CD4-positive, alpha-beta memory T cell (primary cell): ENCODE results near the gene PHAX. TPM values are rescaled to one million over a fixed set of nuclear protein-coding genes. Genes with fewer than 3 reads are reported as not detected.

ENCODE experiments used
- CTCF ChIA-PET: fragments of 350-600 bp; sonication (Branson Sonifier 250); formaldehyde crosslinking; loops from one replicate; lab custom pipeline; 2021; ENCODE audit warnings: inconsistent platforms; ENCODE audit not compliant: partially characterized antibody; lab: Charles Lee
- POLR2A ChIA-PET: fragments of 350-600 bp; sonication (Branson Sonifier 250); formaldehyde crosslinking; loops from one replicate; lab custom pipeline; 2021; ENCODE audit not compliant: partially characterized antibody; lab: Charles Lee
- DNase-seq, 5 donors: peaks; one replicate each; pipeline versions ENCODE4 v3.0.0 to v3.0.0-alpha.2; 2020 to 2022; ENCODE audit warnings: mixed read lengths in 1 of 5
- H3K27ac ChIP-seq: one replicate; pipeline ENCODE4 v1.7.0; 2013; ENCODE audit warnings: low read depth, low read length
- H3K27me3 ChIP-seq: 2 replicates; pipeline ENCODE4 v1.7.0; 2013; ENCODE audit warnings: mild to moderate bottlenecking, low read length, moderate library complexity; ENCODE audit not compliant: insufficient read depth
- H3K36me3 ChIP-seq: 2 replicates; pipeline ENCODE4 v1.7.0; 2013; ENCODE audit warnings: mild to moderate bottlenecking, low read length, moderate library complexity; ENCODE audit not compliant: insufficient read depth
- H3K4me1 ChIP-seq: 2 replicates; pipeline ENCODE4 v1.7.0; 2013; ENCODE audit warnings: mild to moderate bottlenecking, low read length, moderate library complexity; ENCODE audit not compliant: insufficient read depth
- H3K4me3 ChIP-seq, 2 donors: one replicate each; pipeline ENCODE4 v1.7.0; 2013; ENCODE audit warnings: low read length in 2 of 2, mild to moderate bottlenecking in 1 of 2
- H3K9me3 ChIP-seq, 2 donors: one replicate each; pipeline ENCODE4 v1.7.0; 2013; ENCODE audit warnings: low read length in 2 of 2, control low read depth in 1 of 2; ENCODE audit not compliant: control insufficient read depth in 1 of 2
- H3K27ac Mint-ChIP-seq, 7 donors: one replicate each; pipeline ENCODE4 v1.8.0; 2020 to 2021; ENCODE audit warnings: mixed read lengths in 7 of 7, mild to moderate bottlenecking in 6 of 7, inconsistent platforms in 3 of 7, moderate library complexity in 3 of 7
- H3K27me3 Mint-ChIP-seq, 2 donors: one replicate each; pipeline ENCODE4 v1.8.0; 2020 to 2021; ENCODE audit warnings: mixed read lengths in 2 of 2
- H3K36me3 Mint-ChIP-seq, 2 donors: one replicate each; pipeline ENCODE4 v1.8.0; 2020 to 2021; ENCODE audit warnings: mixed read lengths in 2 of 2, inconsistent platforms in 1 of 2, mild to moderate bottlenecking in 1 of 2
- H3K4me1 Mint-ChIP-seq, 4 donors: one replicate each; pipeline ENCODE4 v1.8.0; 2020 to 2021; ENCODE audit warnings: mixed read lengths in 4 of 4, mild to moderate bottlenecking in 1 of 4
- H3K4me3 Mint-ChIP-seq, 8 donors: one replicate each; pipeline ENCODE4 v1.8.0; 2020 to 2021; ENCODE audit warnings: mixed read lengths in 8 of 8, mild to moderate bottlenecking in 7 of 8, moderate library complexity in 6 of 8, inconsistent platforms in 3 of 8
- H3K9me3 Mint-ChIP-seq, 8 donors: one replicate each; pipeline ENCODE4 v1.8.0; 2020 to 2021; ENCODE audit warnings: mixed read lengths in 8 of 8, mild to moderate bottlenecking in 5 of 8, inconsistent platforms in 3 of 8, moderate library complexity in 1 of 8
- intact Hi-C: fragments of 100-400 bp; cut with micrococcal nuclease; formaldehyde crosslinking; loops from one replicate; pipeline ENCODE4 v1.15.1; 2023
- polyA plus RNA-seq, 2 donors: library from polyadenylated mRNA; unstranded; fragments of 300-500 nt; fragmentation: Illumina TruSeq; gene quantifications; one replicate each; pipeline ENCODE4 v1.2.3, GENCODE V29; 2021
- total RNA-seq, 2 experiments: library from RNA; stranded (reverse); gene quantifications; one replicate each; pipeline ENCODE4 v1.2.3, GENCODE V29; 2021

PHAX gene
- total and polyA plus RNA-seq, 4 experiments from 2014 or later, result 41.2 to 112 (median 51.7) TPM

DNA sequence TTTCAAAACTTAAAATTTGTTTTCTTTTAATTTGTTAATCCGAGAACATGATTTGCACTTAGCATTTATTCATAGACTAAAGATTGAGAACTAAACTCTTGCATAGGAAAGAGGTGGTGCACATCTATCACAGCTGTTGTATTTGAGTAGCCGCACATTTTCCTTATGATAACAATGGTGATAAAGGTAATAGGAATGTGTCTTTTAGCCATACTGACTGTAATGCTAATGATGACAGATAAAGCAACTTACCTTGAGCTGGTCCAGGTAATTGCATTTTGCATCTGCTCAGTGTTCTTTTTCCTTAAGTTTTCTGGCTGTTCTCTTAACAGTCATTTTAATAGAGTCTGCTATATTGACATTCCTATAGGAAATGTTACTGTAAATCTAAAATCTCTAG lies 19.0 kb downstream of the PHAX start:
- intact Hi-C loops, result no loop called here
- POLR2A ChIA-PET, result interaction anchor here (1.4 kb wide), 1 partner anchor 9 kb away, joined by 3 read pairs; no protein-coding TSS in a partner anchor

DNA sequence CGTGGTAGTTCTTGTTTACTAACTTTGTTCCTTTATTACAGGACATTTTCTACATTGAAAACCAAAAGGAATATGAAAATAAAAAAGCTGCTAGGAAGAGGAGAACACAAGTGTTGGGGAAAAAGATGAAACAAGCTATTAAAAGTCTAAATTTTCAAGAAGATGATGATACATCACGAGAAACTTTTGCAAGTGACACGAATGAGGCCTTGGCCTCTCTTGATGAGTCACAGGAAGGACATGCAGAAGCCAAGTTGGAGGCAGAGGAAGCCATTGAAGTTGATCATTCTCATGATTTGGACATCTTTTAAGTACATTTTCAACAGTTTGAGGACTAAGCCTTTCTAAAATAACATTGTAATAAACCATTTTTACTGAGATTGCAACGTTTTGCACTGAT lies 23.8 kb downstream of the PHAX start:
- H3K4me1 Mint-ChIP-seq, result peaks cover 0 to 2% (median 0%) of the 10 kb centered on the region in 4 donors
- Histone ChIP-seq H3K4me3 (no peak overlapping the region), H3K27ac (no peak overlapping the region), H3K36me3 (peaks cover 18% of the 10 kb centered on the region), H3K4me1 (no peaks in the 10 kb centered on the region), H3K9me3 (no peaks in the 10 kb centered on the region), H3K27me3 (no peaks in the 10 kb centered on the region)
- H3K27me3 Mint-ChIP-seq, result no peaks in the 10 kb centered on the region
- ChIA-PET CTCF (interaction anchor here (1.2 kb wide), 1 partner anchor 24 kb away, joined by 3 read pairs; no protein-coding TSS in a partner anchor), POLR2A (no interaction called here)
- no peaks in the 10 kb centered on the region for H3K9me3 Mint-ChIP-seq
- no peak overlapping the region for H3K4me3 Mint-ChIP-seq
- no peak overlapping the region for H3K27ac Mint-ChIP-seq
- DNase-seq, result no peak
- intact Hi-C loops, result no loop called here
- peaks cover 15 to 53% of the 10 kb centered on the region in 2 donors for H3K36me3 Mint-ChIP-seq

More for the DNA sequence above, 19.0 kb downstream of the PHAX start:
- Mint-ChIP-seq H3K4me1 (peaks cover 0 to 8% (median under 1%) of the 10 kb centered on the region in 4 donors), H3K9me3 (no peaks in the 10 kb centered on the region), H3K27ac (peak overlapping the region in 1 of 7 donors; percentile 36), H3K36me3 (peaks cover 14 to 68% of the 10 kb centered on the region in 2 donors), H3K27me3 (no peaks in the 10 kb centered on the region), H3K4me3 (no peak overlapping the region)
- no peak overlapping the region for H3K4me3 ChIP-seq
- DNase-seq, result no peak
- H3K9me3 ChIP-seq, result no peaks in the 10 kb centered on the region
- no peaks in the 10 kb centered on the region for H3K4me1 ChIP-seq
- peaks cover 19% of the 10 kb centered on the region for H3K36me3 ChIP-seq
- no peaks in the 10 kb centered on the region for H3K27me3 ChIP-seq
- CTCF ChIA-PET, result no interaction called here
- no peak overlapping the region for H3K27ac ChIP-seq

DNA sequence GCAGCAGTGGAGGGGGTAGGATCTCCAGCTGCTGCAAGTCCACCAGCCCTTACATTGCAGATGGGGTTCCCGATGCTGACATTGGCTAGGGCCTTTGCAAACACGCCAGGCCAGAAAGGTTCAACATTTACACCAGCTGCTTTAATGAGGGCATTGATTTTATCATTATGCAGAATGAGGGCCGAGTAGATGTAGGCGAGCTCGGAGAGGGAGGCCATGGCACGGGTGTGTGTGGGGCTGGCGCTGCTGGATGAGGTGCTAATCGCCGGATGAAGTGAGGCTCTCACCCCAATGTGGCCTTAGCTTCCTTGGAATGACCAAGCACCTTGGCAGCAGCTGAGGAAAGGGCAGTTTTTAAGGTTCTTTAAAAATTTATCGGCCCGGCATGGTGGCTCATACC lies 27.4 kb downstream of the PHAX start:
- Histone ChIP-seq H3K4me3 (no peak overlapping the region), H3K36me3 (peaks cover 7% of the 10 kb centered on the region), H3K27ac (no peak overlapping the region), H3K9me3 (no peaks in the 10 kb centered on the region), H3K27me3 (no peaks in the 10 kb centered on the region), H3K4me1 (no peaks in the 10 kb centered on the region)
- H3K36me3 Mint-ChIP-seq, result peaks cover 15 to 31% of the 10 kb centered on the region in 2 donors
- no peak for DNase-seq
- peaks cover 0 to 2% (median 0%) of the 10 kb centered on the region in 4 donors for H3K4me1 Mint-ChIP-seq
- H3K27me3 Mint-ChIP-seq, result no peaks in the 10 kb centered on the region
- no peaks in the 10 kb centered on the region for H3K9me3 Mint-ChIP-seq
- ChIA-PET POLR2A (no interaction called here), CTCF (no interaction called here)
- intact Hi-C loops, result no loop called here
- H3K4me3 Mint-ChIP-seq, result no peak overlapping the region
- H3K27ac Mint-ChIP-seq, result peak overlapping the region in 1 of 7 donors; percentile 37

DNA sequence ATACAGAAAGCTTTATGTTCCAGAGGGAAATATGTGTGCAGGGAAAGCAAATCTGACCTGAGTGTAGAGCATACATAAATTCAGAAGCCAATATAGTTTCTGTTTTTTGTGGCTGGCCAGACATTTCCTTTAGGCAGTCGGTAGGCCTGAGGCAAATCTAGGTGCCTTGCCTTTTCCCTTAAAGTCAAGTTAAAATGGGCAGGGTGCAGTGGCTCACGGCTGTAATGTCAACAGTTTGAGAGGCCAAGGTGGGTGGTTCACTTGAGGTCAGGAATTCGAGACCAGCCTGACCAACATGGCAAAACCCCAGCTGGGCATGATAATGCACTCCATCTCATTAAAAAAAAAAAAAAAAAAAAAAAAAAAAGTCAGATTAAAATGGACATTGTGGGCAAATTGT lies 31.2 kb downstream of the PHAX start:
- no peak for DNase-seq
- Histone ChIP-seq H3K9me3 (no peaks in the 10 kb centered on the region), H3K4me1 (no peaks in the 10 kb centered on the region), H3K36me3 (no peaks in the 10 kb centered on the region), H3K27me3 (no peaks in the 10 kb centered on the region), H3K27ac (no peak overlapping the region), H3K4me3 (no peak overlapping the region)
- Mint-ChIP-seq H3K4me1 (no peaks in the 10 kb centered on the region), H3K9me3 (no peaks in the 10 kb centered on the region), H3K27me3 (peaks cover 0 to 2% of the 10 kb centered on the region in 2 donors), H3K27ac (no peak overlapping the region), H3K36me3 (peaks cover 0 to 4% of the 10 kb centered on the region in 2 donors), H3K4me3 (no peak overlapping the region)
- intact Hi-C loops, result no loop called here
- CTCF ChIA-PET, result no interaction called here
- POLR2A ChIA-PET, result no interaction called here

DNA sequence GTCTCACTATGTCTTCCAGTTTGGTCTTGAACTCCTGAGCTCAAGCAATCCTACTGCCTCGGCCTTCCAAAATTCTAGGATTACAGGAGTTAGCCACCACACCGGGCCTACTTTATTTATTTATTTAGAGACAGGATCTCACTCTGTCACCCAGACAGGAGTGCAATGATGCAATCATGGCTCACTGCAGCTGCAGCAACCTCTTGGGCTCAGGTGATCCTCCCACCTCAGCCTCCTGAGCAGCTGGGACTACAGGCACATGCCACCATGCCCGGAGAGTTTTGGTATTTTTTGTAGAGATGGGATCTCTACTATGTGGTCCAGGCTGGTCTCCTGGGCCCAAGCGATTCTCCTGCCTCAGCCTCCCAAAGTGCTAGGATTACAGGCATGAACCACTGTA lies 32.8 kb downstream of the PHAX start:
- Mint-ChIP-seq H3K4me3 (no peak overlapping the region), H3K9me3 (peaks cover 0 to 2% (median 0%) of the 10 kb centered on the region in 8 donors), H3K27ac (no peak overlapping the region), H3K4me1 (no peaks in the 10 kb centered on the region), H3K36me3 (no peaks in the 10 kb centered on the region), H3K27me3 (peaks cover 0 to 2% of the 10 kb centered on the region in 2 donors)
- Histone ChIP-seq H3K4me3 (no peak overlapping the region), H3K27me3 (no peaks in the 10 kb centered on the region), H3K9me3 (no peaks in the 10 kb centered on the region), H3K36me3 (no peaks in the 10 kb centered on the region), H3K4me1 (no peaks in the 10 kb centered on the region), H3K27ac (no peak overlapping the region)
- CTCF ChIA-PET, result no interaction called here
- POLR2A ChIA-PET, result no interaction called here
- DNase-seq, result no peak
- intact Hi-C loops, result no loop called here

DNA sequence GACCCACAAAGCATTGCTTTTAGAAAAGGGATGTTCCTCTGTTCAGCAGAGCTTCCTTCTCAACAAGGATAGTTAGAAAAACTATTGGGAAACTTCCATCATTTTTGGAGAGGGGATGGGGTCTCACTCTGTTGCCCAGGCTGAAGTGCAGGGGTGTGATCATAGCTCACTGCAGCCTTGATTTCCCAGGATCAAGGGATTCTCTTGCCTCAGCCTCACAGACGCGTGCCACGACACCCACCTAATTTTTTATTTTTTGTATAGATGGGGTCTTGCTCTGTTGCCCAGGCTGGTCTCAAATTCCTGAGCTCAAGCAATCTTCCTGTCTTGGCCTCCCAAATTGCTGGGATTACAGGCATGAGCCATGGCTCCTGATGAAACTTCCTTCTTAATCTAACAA lies 34.8 kb downstream of the PHAX start:
- Mint-ChIP-seq H3K27ac (no peak overlapping the region), H3K4me3 (no peak overlapping the region), H3K27me3 (peaks cover 0 to 2% of the 10 kb centered on the region in 2 donors), H3K36me3 (no peaks in the 10 kb centered on the region), H3K4me1 (no peaks in the 10 kb centered on the region), H3K9me3 (peaks cover 0 to 2% (median 0%) of the 10 kb centered on the region in 8 donors)
- Histone ChIP-seq H3K4me1 (no peaks in the 10 kb centered on the region), H3K27me3 (no peaks in the 10 kb centered on the region), H3K9me3 (no peaks in the 10 kb centered on the region), H3K4me3 (no peak overlapping the region), H3K36me3 (no peaks in the 10 kb centered on the region), H3K27ac (no peak overlapping the region)
- ChIA-PET CTCF (no interaction called here), POLR2A (no interaction called here)
- no peak for DNase-seq
- intact Hi-C loops, result no loop called here

DNA sequence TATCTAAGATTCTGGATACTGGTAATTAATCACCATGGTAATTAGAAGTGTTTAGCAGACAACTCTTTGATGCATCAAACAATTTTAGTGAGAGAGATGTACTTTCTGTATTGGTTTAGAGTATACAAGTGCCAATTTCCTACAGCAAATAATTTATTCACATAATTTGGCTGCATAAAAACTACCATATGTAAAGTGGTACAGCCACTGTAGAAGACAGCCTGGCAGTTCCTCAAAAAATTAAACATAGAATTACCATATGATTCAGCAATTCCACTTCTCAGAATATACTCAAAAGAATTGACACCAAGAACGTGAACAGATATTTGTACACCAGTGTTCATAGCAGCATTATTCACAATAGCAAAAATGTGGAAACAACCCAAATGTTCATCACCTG lies 36.2 kb downstream of the PHAX start:
- Histone ChIP-seq H3K4me3 (no peak overlapping the region), H3K4me1 (no peaks in the 10 kb centered on the region), H3K27me3 (no peaks in the 10 kb centered on the region), H3K36me3 (no peaks in the 10 kb centered on the region), H3K27ac (no peak overlapping the region), H3K9me3 (no peaks in the 10 kb centered on the region)
- Mint-ChIP-seq H3K27me3 (peaks cover 0 to 2% of the 10 kb centered on the region in 2 donors), H3K9me3 (peaks cover 0 to 2% (median 0%) of the 10 kb centered on the region in 8 donors), H3K36me3 (no peaks in the 10 kb centered on the region), H3K4me1 (no peaks in the 10 kb centered on the region), H3K27ac (no peak overlapping the region), H3K4me3 (no peak overlapping the region)
- CTCF ChIA-PET, result no interaction called here
- POLR2A ChIA-PET, result no interaction called here
- no peak for DNase-seq
- intact Hi-C loops, result no loop called here

DNA sequence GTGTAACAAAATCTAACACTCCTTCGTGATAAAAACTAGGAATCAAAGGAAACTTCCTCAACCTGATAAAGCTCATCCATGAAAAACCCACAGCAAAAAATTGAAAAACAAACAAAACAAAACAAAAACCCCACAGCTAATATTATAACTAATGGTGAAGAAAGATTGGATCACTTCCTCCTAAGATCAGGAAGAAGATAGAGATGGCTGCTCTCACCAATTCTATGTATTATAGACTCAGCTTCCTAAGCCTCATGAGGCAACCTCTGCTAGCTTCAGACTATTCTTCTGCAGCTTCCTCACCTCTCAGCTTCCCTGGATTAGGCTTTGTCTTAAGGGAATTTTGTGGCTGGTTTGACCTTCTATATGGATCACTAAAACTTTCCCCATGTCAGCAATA lies 40.1 kb downstream of the PHAX start:
- H3K27me3 ChIP-seq, result no peaks in the 10 kb centered on the region
- DNase-seq, result no peak
- H3K27ac Mint-ChIP-seq, result no peak overlapping the region
- H3K4me3 Mint-ChIP-seq, result no peak overlapping the region
- H3K4me1 ChIP-seq, result no peaks in the 10 kb centered on the region
- H3K9me3 Mint-ChIP-seq, result peaks cover 0 to 9% (median 7%) of the 10 kb centered on the region in 8 donors
- H3K36me3 ChIP-seq, result no peaks in the 10 kb centered on the region
- H3K9me3 ChIP-seq, result no peaks in the 10 kb centered on the region
- no peaks in the 10 kb centered on the region for H3K36me3 Mint-ChIP-seq
- H3K27ac ChIP-seq, result no peak overlapping the region
- intact Hi-C loops, result no loop called here
- H3K4me3 ChIP-seq, result no peak overlapping the region
- H3K27me3 Mint-ChIP-seq, result no peaks in the 10 kb centered on the region
- CTCF ChIA-PET, result no interaction called here
- H3K4me1 Mint-ChIP-seq, result no peaks in the 10 kb centered on the region
- POLR2A ChIA-PET, result no interaction called here
